HG02588 (cell line): ENCODE data around the gene PRDM11.
"Not testable (repeated sequence)": the region's sequence is repeated elsewhere in the genome, so short reads cannot be mapped to it uniquely, and the experiment has no call there.

Experiments
- ATAC-seq: cut with Tn5 transposase; IDR thresholded peaks from one replicate; pipeline ENCODE4 v1.9.1; 2021; ENCODE audit warnings: mild to moderate bottlenecking, moderate library complexity; ENCODE audit not compliant: unreplicated experiment

Gene PRDM11

GRCh38 chr11:45146072-45147016 is at the start of gene PRDM11:
Gene PRDM11 (plus strand): TSS chr11:45146639. CDS start chr11:45181767, 35,128 bp downstream.
- ATAC-seq = peak; percentile 38

- no peak for ATAC-seq
Measured at GRCh38 chr11:45097721-45098493, 48.5 kb upstream of the PRDM11 start.

- ATAC-seq = no peak
Measured at GRCh38 chr11:45098929-45099328, 47.5 kb upstream of the PRDM11 start.

GRCh38 chr11:45100339-45100738 is 46.1 kb upstream of the PRDM11 start:
- no peak for ATAC-seq

- ATAC-seq = no peak
Measured at GRCh38 chr11:45102361-45102809, 44.1 kb upstream of the PRDM11 start.

GRCh38 chr11:45102810-45103621 is 43.4 kb upstream of the PRDM11 start:
- ATAC-seq = peak; percentile 94

GRCh38 chr11:45104006-45104789 is 42.2 kb upstream of the PRDM11 start:
- no peak for ATAC-seq

GRCh38 chr11:45104790-45105084 is 41.7 kb upstream of the PRDM11 start:
- ATAC-seq = no peak

GRCh38 chr11:45105233-45105983 is 41.0 kb upstream of the PRDM11 start:
- no peak for ATAC-seq

- ATAC-seq = no peak
Measured at GRCh38 chr11:45105984-45106375, 40.5 kb upstream of the PRDM11 start.

- ATAC-seq = no peak
Measured at GRCh38 chr11:45106440-45106839, 40.0 kb upstream of the PRDM11 start.

GRCh38 chr11:45107029-45107428 is 39.4 kb upstream of the PRDM11 start:
- ATAC-seq = no peak

GRCh38 chr11:45108070-45109064 is 38.1 kb upstream of the PRDM11 start:
- ATAC-seq = no peak

- ATAC-seq = no peak
Measured at GRCh38 chr11:45109400-45109799, 37.0 kb upstream of the PRDM11 start.

- no peak for ATAC-seq
Measured at GRCh38 chr11:45110562-45110961, 35.9 kb upstream of the PRDM11 start.

- ATAC-seq = no peak
Measured at GRCh38 chr11:45113807-45114206, 32.6 kb upstream of the PRDM11 start.

- not testable (repeated sequence) for ATAC-seq
Measured at GRCh38 chr11:45127836-45128235, 18.6 kb upstream of the PRDM11 start.

- ATAC-seq = no peak
Measured at GRCh38 chr11:45133878-45134277, 12.6 kb upstream of the PRDM11 start.
